Measurements from ENCODE around the gene TTC32.
A peak's percentile ranks its signal among the peaks of the same experiment; 100 is the strongest.
"Not testable (repeated sequence)": the region's sequence is repeated elsewhere in the genome, so short reads cannot be mapped to it uniquely, and the experiment has no call there.

The TTC32 gene

GRCh38 chr2:19899985-19900930, 1.5 kb downstream of the TTC32 start:
- peak; percentile 16 for DNase-seq (ENCODE audit: low spot score)

- DNase-seq (ENCODE audit: low spot score), result no peak
Measured at GRCh38 chr2:19898592-19899329, 3.0 kb downstream of the TTC32 start.

GRCh38 chr2:19897623-19898245, 4.0 kb downstream of the TTC32 start:
- no peak for DNase-seq (ENCODE audit: low spot score)

GRCh38 chr2:19895535-19895934, 6.2 kb downstream of the TTC32 start:
- DNase-seq (ENCODE audit: low spot score), result no peak

GRCh38 chr2:19894134-19894792, 7.5 kb downstream of the TTC32 start:
- no peak for DNase-seq (ENCODE audit: low spot score)

GRCh38 chr2:19893520-19894133, 8.2 kb downstream of the TTC32 start:
- no peak for DNase-seq (ENCODE audit: low spot score)

GRCh38 chr2:19891971-19892370, 9.8 kb downstream of the TTC32 start:
- DNase-seq (ENCODE audit: low spot score), result not testable (repeated sequence)

- no peak for DNase-seq (ENCODE audit: low spot score)
Measured at GRCh38 chr2:19890104-19890503, 11.7 kb downstream of the TTC32 start.

GRCh38 chr2:19888831-19889230, 13.0 kb downstream of the TTC32 start:
- DNase-seq (ENCODE audit: low spot score), result no peak

GRCh38 chr2:19887510-19887909, 14.3 kb downstream of the TTC32 start:
- peak; percentile 27 for DNase-seq (ENCODE audit: low spot score)

- no peak for DNase-seq (ENCODE audit: low spot score)
Measured at GRCh38 chr2:19886261-19886660, 15.5 kb downstream of the TTC32 start.

GRCh38 chr2:19885791-19886190, 16.0 kb downstream of the TTC32 start:
- no peak for DNase-seq (ENCODE audit: low spot score)

- no peak for DNase-seq (ENCODE audit: low spot score)
Measured at GRCh38 chr2:19883971-19884720, 17.6 kb downstream of the TTC32 start.

GRCh38 chr2:19883486-19883885, 18.3 kb downstream of the TTC32 start:
- no peak for DNase-seq (ENCODE audit: low spot score)

- DNase-seq (ENCODE audit: low spot score), result no peak
Measured at GRCh38 chr2:19882286-19882685, 19.5 kb downstream of the TTC32 start.

- no peak for DNase-seq (ENCODE audit: low spot score)
Measured at GRCh38 chr2:19881908-19882265, 19.9 kb downstream of the TTC32 start.

GRCh38 chr2:19881221-19881907, 20.4 kb downstream of the TTC32 start:
- DNase-seq (ENCODE audit: low spot score), result no peak

GRCh38 chr2:19880191-19880590, 21.6 kb downstream of the TTC32 start:
- DNase-seq (ENCODE audit: low spot score), result not testable (repeated sequence)

- DNase-seq (ENCODE audit: low spot score), result no peak
Measured at GRCh38 chr2:19879120-19879519, 22.7 kb downstream of the TTC32 start.

GRCh38 chr2:19878268-19879046, 23.3 kb downstream of the TTC32 start:
- DNase-seq (ENCODE audit: low spot score), result no peak
